A549 (cell line): ENCODE results near the gene DNAJC3. TPM values are rescaled to one million over a fixed set of nuclear protein-coding genes. Genes with fewer than 3 reads are reported as not detected.
"Not testable (repeated sequence)": the region's sequence is repeated elsewhere in the genome, so short reads cannot be mapped to it uniquely, and the experiment has no call there.

Experiments
- ATAC-seq, 2 experiments: fragments of 200-7000 bp in 1 of 2; fragments of >200 bp in 1 of 2; cut with Nextera tagmentation in 1 of 2; cut with Tn5 transposase in 1 of 2; 3 replicates each; pipeline versions ENCODE4 v1.8.0 to v1.9.1; 2018 to 2020; ENCODE audit warnings: mild to moderate bottlenecking in 1 of 2, moderate library complexity in 1 of 2
- CTCF ChIA-PET: fragments of 300-600 bp; sonication (Branson Sonifier 250); formaldehyde crosslinking; extraction: SDS; loops from one replicate; lab custom pipeline; 2021; ENCODE audit warnings: antibody characterized with exemption, inconsistent platforms; lab: Yijun Ruan, JAX
- POLR2A ChIA-PET: fragments of 350-600 bp; formaldehyde crosslinking; extraction: SDS; loops from one replicate; lab custom pipeline; 2021; ENCODE audit warnings: antibody characterized with exemption, inconsistent platforms; lab: Yijun Ruan, JAX
- DNase-seq, 2 experiments: peaks; one replicate each; pipeline versions ENCODE4 v3.0.0 to v3.0.0-alpha.2; 2011 to 2016; ENCODE audit warnings: low read depth in 1 of 2, low spot score in 1 of 2
- FAIRE-seq: peaks from 2 replicates; lab custom pipeline; 2011; peaks lifted over from hg19 to GRCh38; lab: Jason Lieb, UNC
- H3K27ac ChIP-seq, 2 experiments: fragments of >200 bp; sonication (Bioruptor Twin); formaldehyde crosslinking; 3 replicates each; pipeline ENCODE4 v1.5.1; 2016 to 2017
- H3K4me1 ChIP-seq: fragments of >200 bp; sonication (Bioruptor Twin); formaldehyde crosslinking; 3 replicates; pipeline ENCODE4 v1.6.1; 2016
- H3K4me2 ChIP-seq: fragments of >200 bp; sonication (Bioruptor Twin); formaldehyde crosslinking; 3 replicates; pipeline ENCODE4 v1.6.1; 2016
- H3K4me3 ChIP-seq: fragments of >200 bp; sonication (Bioruptor Twin); formaldehyde crosslinking; 3 replicates; pipeline ENCODE4 v1.5.1; 2016
- H3K9me3 ChIP-seq: fragments of >200 bp; sonication (Bioruptor Twin); formaldehyde crosslinking; 3 replicates; pipeline ENCODE4 v1.6.1; 2016
- BHLHE40 ChIP-seq: IDR thresholded peaks from 2 replicates; pipeline ENCODE4 v1.6.1; 2012; ENCODE audit warnings: low read depth, low read length, inconsistent platforms
- CEBPB ChIP-seq, 2 experiments: fragments of >200 bp in 1 of 2; sonication (Bioruptor Twin) in 1 of 2; formaldehyde crosslinking in 1 of 2; IDR thresholded peaks; 2 replicates each; pipeline ENCODE4 v1.6.1; 2012 to 2016
- CHD4 ChIP-seq: fragments of 200-600 bp; sonication (generic); IDR thresholded peaks from 2 replicates; pipeline ENCODE4 v1.6.1; 2016; ENCODE audit warnings: antibody characterized with exemption, mild to moderate bottlenecking, borderline replicate concordance
- ESRRA ChIP-seq: fragments of 150-350 bp; IDR thresholded peaks from 2 replicates; pipeline ENCODE4 v1.6.1; 2014; ENCODE audit warnings: mild to moderate bottlenecking, low read length, borderline replicate concordance
- FOSB ChIP-seq: fragments of 250-450 bp; sonication (Bioruptor Pico); IDR thresholded peaks from 2 replicates; pipeline ENCODE4 v1.5.0; 2020; ENCODE audit warnings: mild to moderate bottlenecking, moderate library complexity
- HOXB5 ChIP-seq: fragments of 250-450 bp; sonication (Bioruptor Pico); IDR thresholded peaks from 2 replicates; pipeline ENCODE4 v1.5.0; 2020; ENCODE audit warnings: mild to moderate bottlenecking, moderate library complexity
- KDM5A ChIP-seq: fragments of 200-600 bp; sonication (generic); IDR thresholded peaks from 2 replicates; pipeline ENCODE4 v1.6.1; 2016; ENCODE audit warnings: antibody characterized with exemption, mild to moderate bottlenecking
- MAFK ChIP-seq: fragments of 450-650 bp; IDR thresholded peaks from 2 replicates; pipeline ENCODE4 v1.6.1; 2014; ENCODE audit not compliant: partially characterized antibody
- MAZ ChIP-seq: fragments of 150-350 bp; IDR thresholded peaks from 2 replicates; pipeline ENCODE4 v1.6.1; 2014; ENCODE audit warnings: antibody characterized with exemption, low read depth, low read length, borderline replicate concordance
- NR3C1 ChIP-seq: fragments of >200 bp; sonication (Bioruptor Twin); formaldehyde crosslinking; IDR thresholded peaks from 3 replicates; pipeline ENCODE4 v1.6.1; 2017
- PHF8 ChIP-seq: fragments of 200-600 bp; sonication (generic); IDR thresholded peaks from 2 replicates; pipeline ENCODE4 v1.6.1; 2016; ENCODE audit warnings: low read depth, mild to moderate bottlenecking, antibody characterized with exemption, moderate library complexity, borderline replicate concordance
- RARB ChIP-seq: fragments of 250-450 bp; sonication (Bioruptor Pico); IDR thresholded peaks from 2 replicates; pipeline ENCODE4 v1.8.0; 2021; ENCODE audit warnings: mild to moderate bottlenecking, moderate library complexity
- RFX5 ChIP-seq: fragments of 450-650 bp; IDR thresholded peaks from 2 replicates; pipeline ENCODE4 v1.7.1; 2014; ENCODE audit warnings: antibody characterized with exemption, mild to moderate bottlenecking, moderate library complexity
- RNF2 ChIP-seq: fragments of 200-600 bp; sonication (generic); IDR thresholded peaks from 2 replicates; pipeline ENCODE4 v1.6.1; 2016; ENCODE audit warnings: low read depth, mild to moderate bottlenecking, antibody characterized with exemption, moderate library complexity, borderline replicate concordance
- SMC3 ChIP-seq: fragments of >200 bp; sonication (Bioruptor Twin); formaldehyde crosslinking; IDR thresholded peaks from 3 replicates; pipeline ENCODE4 v1.6.1; 2018; ENCODE audit warnings: inconsistent platforms
- SREBF2 ChIP-seq: fragments of 450-650 bp; IDR thresholded peaks from 2 replicates; pipeline ENCODE4 v1.6.1; 2014; ENCODE audit warnings: mild to moderate bottlenecking, moderate library complexity
- TFCP2L1 ChIP-seq: fragments of 250-450 bp; sonication (Bioruptor Pico); IDR thresholded peaks from 2 replicates; pipeline ENCODE4 v1.5.0; 2021; ENCODE audit warnings: mild to moderate bottlenecking
- TP53 ChIP-seq: fragments of 250-450 bp; sonication (Bioruptor Pico); IDR thresholded peaks from 2 replicates; pipeline ENCODE4 v1.5.0; 2021; ENCODE audit warnings: mild to moderate bottlenecking, moderate library complexity
- ZC3H11A ChIP-seq: fragments of 450-650 bp; IDR thresholded peaks from 2 replicates; pipeline ENCODE4 v1.6.1; 2014; ENCODE audit warnings: antibody characterized with exemption, mild to moderate bottlenecking
- ZSCAN20 ChIP-seq: fragments of 250-450 bp; sonication (Bioruptor Pico); IDR thresholded peaks from 2 replicates; pipeline ENCODE4 v1.8.0; 2022; ENCODE audit warnings: mild to moderate bottlenecking, moderate library complexity
- WGBS: methylation state at CpG from one replicate; pipeline ENCODE4 v1.1.6; 2017; ENCODE audit errors: missing lambda C conversion rate; 5-methylcytosine and 5-hydroxymethylcytosine counted together
- polyA plus RNA-seq, 4 experiments: library from polyadenylated mRNA; depleted of rRNA in 3 of 4; stranded (reverse); fragments of >200 nt; fragmentation: RNase III in 1 of 4; extraction: RNeasy Plus Mini Kit Qiagen cat#74134 plus additional on column Dnase treatment in 1 of 4; gene quantifications; 2 replicates in 3 of 4; 3 replicates in 1 of 4; pipeline ENCODE4 v1.2.3, GENCODE V29; 2011 to 2017
- TF ChIP-seq, protein P1 (sequence below): fragments of 450-650 bp; IDR thresholded peaks from 2 replicates; pipeline ENCODE4 v1.6.1; 2014; ENCODE audit warnings: antibody characterized with exemption
- TF ChIP-seq, protein P2 (sequence below): fragments of >200 bp; sonication (Bioruptor Twin); formaldehyde crosslinking; IDR thresholded peaks from 2 replicates; pipeline ENCODE4 v1.6.1; 2016
- TF ChIP-seq, protein P3 (sequence below): fragments of 200-600 bp; sonication (generic); IDR thresholded peaks from 2 replicates; pipeline ENCODE4 v1.6.1; 2016; ENCODE audit warnings: antibody characterized with exemption, mild to moderate bottlenecking, moderate library complexity
- TF ChIP-seq, protein P4 (sequence below): IDR thresholded peaks from 2 replicates; pipeline ENCODE4 v1.6.1; 2012
- TF ChIP-seq, protein P5 (sequence below): fragments of >200 bp; sonication (Bioruptor Twin); formaldehyde crosslinking; IDR thresholded peaks from 3 replicates; pipeline ENCODE4 v1.5.1; 2016

The DNAJC3 gene
- polyA plus RNA-seq, 2 of the 4 experiments (the other 2 are of a cell fraction): 11.1 to 21.9 TPM

DNA sequence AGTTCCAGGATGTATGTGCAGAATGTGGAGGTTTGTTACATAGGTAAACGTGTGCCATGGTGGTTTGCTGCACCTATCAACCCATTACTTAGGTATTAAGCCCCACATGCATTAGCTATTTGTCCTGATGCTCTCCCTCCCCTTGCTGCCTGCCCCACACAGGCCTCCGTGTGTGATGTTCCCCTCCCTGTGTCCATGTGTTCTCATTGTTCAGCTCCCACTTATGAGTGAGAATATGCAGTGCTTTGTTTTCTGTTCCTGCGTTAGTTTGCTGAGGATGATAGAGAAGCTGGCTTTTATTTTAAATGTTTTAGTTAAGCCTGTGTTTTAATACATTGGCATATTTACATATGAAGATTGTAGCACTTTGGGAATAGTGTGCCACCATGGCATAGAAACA lies 85.7 kb downstream of the DNAJC3 start:
- DNase-seq, H3K4me3 ChIP-seq, H3K27ac ChIP-seq, H3K4me2 ChIP-seq, H3K9me3 ChIP-seq, ATAC-seq, FAIRE-seq, H3K4me1 ChIP-seq, CTCF ChIA-PET, POLR2A ChIA-PET: not testable (repeated sequence)
- 87% methylated on average over 3 of the region's 3 CpGs for WGBS

DNA sequence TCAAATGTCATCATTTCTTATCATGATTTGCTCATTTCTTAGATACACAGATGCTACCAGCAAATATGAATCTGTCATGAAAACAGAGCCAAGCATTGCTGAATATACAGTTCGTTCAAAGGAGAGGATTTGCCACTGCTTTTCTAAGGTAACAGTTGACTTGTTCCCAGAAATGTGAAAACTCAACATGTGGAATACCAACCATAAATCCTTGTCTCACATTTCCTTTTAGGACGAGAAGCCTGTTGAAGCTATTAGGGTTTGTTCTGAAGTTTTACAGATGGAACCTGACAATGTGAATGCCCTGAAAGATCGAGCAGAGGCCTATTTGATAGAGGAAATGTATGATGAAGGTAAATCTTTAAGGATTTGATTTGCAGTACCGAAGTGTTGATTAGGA lies 86.7 kb downstream of the DNAJC3 start:
- POLR2A ChIA-PET: no interaction called here
- ATAC-seq: no peak

DNA sequence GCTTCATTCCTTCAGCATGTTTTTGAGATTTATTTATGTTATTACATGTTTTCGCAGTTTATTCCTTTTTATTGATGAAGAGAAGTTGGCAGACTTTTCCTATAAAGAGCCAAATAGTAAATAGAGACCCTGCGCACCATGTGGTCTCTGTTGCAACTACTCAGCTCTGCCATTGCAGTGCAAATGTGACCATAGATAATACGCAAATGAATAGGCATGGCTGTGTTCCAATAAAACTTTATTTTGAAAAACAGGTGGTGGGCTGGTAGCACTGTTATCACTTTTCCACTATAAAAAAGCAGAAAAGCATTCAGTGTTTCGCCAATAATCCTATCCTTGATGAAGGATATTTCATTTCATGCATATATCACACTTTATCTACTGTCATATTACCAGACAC lies 95.0 kb downstream of the DNAJC3 start:
- ChIA-PET CTCF (no interaction called here), POLR2A (no interaction called here)
- no peak overlapping the region for H3K4me2 ChIP-seq
- no peak for DNase-seq
- no peak for ATAC-seq
- no peak for FAIRE-seq
- no peak overlapping the region for H3K4me3 ChIP-seq
- no peaks in the 10 kb centered on the region for H3K9me3 ChIP-seq
- no peak for TF ChIP-seq CHD4
- TF ChIP-seq ZC3H11A: no peak
- TF ChIP-seq FOSB: no peak
- TF ChIP-seq NR3C1: no peak
- TF ChIP-seq TFCP2L1 (CRISPR knock-in tag): no peak
- TF ChIP-seq, protein P1, sequence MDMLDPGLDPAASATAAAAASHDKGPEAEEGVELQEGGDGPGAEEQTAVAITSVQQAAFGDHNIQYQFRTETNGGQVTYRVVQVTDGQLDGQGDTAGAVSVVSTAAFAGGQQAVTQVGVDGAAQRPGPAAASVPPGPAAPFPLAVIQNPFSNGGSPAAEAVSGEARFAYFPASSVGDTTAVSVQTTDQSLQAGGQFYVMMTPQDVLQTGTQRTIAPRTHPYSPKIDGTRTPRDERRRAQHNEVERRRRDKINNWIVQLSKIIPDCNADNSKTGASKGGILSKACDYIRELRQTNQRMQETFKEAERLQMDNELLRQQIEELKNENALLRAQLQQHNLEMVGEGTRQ: no peak
- no peak for TF ChIP-seq MAFK
- no peak for TF ChIP-seq PHF8
- no peak for TF ChIP-seq BHLHE40
- no peaks in the 10 kb centered on the region for H3K4me1 ChIP-seq
- 95% methylated on average over 4 of the region's 4 CpGs for WGBS
- H3K27ac ChIP-seq: no peak overlapping the region

More for the DNA sequence above, 86.7 kb downstream of the DNAJC3 start:
- Histone ChIP-seq H3K27ac (no peak overlapping the region), H3K9me3 (no peaks in the 10 kb centered on the region), H3K4me2 (no peak overlapping the region), H3K4me1 (no peaks in the 10 kb centered on the region), H3K4me3 (no peak overlapping the region)
- DNase-seq (no peak), FAIRE-seq (no peak)
- WGBS: 93% methylated on average over 4 of the region's 4 CpGs
- TF ChIP-seq, protein P2, sequence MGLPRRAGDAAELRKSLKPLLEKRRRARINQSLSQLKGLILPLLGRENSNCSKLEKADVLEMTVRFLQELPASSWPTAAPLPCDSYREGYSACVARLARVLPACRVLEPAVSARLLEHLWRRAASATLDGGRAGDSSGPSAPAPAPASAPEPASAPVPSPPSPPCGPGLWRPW: no peak
- TF ChIP-seq, protein P3, sequence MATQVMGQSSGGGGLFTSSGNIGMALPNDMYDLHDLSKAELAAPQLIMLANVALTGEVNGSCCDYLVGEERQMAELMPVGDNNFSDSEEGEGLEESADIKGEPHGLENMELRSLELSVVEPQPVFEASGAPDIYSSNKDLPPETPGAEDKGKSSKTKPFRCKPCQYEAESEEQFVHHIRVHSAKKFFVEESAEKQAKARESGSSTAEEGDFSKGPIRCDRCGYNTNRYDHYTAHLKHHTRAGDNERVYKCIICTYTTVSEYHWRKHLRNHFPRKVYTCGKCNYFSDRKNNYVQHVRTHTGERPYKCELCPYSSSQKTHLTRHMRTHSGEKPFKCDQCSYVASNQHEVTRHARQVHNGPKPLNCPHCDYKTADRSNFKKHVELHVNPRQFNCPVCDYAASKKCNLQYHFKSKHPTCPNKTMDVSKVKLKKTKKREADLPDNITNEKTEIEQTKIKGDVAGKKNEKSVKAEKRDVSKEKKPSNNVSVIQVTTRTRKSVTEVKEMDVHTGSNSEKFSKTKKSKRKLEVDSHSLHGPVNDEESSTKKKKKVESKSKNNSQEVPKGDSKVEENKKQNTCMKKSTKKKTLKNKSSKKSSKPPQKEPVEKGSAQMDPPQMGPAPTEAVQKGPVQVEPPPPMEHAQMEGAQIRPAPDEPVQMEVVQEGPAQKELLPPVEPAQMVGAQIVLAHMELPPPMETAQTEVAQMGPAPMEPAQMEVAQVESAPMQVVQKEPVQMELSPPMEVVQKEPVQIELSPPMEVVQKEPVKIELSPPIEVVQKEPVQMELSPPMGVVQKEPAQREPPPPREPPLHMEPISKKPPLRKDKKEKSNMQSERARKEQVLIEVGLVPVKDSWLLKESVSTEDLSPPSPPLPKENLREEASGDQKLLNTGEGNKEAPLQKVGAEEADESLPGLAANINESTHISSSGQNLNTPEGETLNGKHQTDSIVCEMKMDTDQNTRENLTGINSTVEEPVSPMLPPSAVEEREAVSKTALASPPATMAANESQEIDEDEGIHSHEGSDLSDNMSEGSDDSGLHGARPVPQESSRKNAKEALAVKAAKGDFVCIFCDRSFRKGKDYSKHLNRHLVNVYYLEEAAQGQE: no peak
- TF ChIP-seq MAZ (no peak), CHD4 (no peak), ESRRA (no peak), SMC3 (no peak), RFX5 (no peak), BHLHE40 (no peak), RNF2 (no peak), SREBF2 (no peak), FOSB (no peak), KDM5A (no peak), ZSCAN20 (no peak), RARB (CRISPR knock-in tag) (no peak), HOXB5 (CRISPR knock-in tag) (no peak), TP53 (CRISPR knock-in tag) (no peak), CEBPB (IDR thresholded peaks at IDR 0.05) (no peak), NR3C1 (no peak)
- TF ChIP-seq, protein P4, sequence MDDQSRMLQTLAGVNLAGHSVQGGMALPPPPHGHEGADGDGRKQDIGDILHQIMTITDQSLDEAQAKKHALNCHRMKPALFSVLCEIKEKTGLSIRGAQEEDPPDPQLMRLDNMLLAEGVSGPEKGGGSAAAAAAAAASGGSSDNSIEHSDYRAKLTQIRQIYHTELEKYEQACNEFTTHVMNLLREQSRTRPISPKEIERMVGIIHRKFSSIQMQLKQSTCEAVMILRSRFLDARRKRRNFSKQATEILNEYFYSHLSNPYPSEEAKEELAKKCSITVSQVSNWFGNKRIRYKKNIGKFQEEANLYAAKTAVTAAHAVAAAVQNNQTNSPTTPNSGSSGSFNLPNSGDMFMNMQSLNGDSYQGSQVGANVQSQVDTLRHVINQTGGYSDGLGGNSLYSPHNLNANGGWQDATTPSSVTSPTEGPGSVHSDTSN: no peak
- TF ChIP-seq, protein P5, sequence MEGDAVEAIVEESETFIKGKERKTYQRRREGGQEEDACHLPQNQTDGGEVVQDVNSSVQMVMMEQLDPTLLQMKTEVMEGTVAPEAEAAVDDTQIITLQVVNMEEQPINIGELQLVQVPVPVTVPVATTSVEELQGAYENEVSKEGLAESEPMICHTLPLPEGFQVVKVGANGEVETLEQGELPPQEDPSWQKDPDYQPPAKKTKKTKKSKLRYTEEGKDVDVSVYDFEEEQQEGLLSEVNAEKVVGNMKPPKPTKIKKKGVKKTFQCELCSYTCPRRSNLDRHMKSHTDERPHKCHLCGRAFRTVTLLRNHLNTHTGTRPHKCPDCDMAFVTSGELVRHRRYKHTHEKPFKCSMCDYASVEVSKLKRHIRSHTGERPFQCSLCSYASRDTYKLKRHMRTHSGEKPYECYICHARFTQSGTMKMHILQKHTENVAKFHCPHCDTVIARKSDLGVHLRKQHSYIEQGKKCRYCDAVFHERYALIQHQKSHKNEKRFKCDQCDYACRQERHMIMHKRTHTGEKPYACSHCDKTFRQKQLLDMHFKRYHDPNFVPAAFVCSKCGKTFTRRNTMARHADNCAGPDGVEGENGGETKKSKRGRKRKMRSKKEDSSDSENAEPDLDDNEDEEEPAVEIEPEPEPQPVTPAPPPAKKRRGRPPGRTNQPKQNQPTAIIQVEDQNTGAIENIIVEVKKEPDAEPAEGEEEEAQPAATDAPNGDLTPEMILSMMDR: no peak
- CTCF ChIA-PET: interaction anchor here (0.9 kb wide), 1 partner anchor 140 kb away, joined by 3 read pairs; no protein-coding TSS in a partner anchor
